HG03439 (cell line): ENCODE results near the gene PDE9A.
"Not testable (repeated sequence)": the region's sequence is repeated elsewhere in the genome, so short reads cannot be mapped to it uniquely, and the experiment has no call there.

Experiments used
- ATAC-seq: cut with Tn5 transposase; IDR thresholded peaks from one replicate; pipeline ENCODE4 v1.9.1; 2021; ENCODE audit warnings: mild to moderate bottlenecking, moderate library complexity; ENCODE audit not compliant: unreplicated experiment

The PDE9A gene

GRCh38 chr21:42624095-42624790, 29.2 kb upstream of the PDE9A start:
- ATAC-seq, result no peak

GRCh38 chr21:42624936-42625335, 28.5 kb upstream of the PDE9A start:
- no peak for ATAC-seq

GRCh38 chr21:42626171-42626570, 27.2 kb upstream of the PDE9A start:
- no peak for ATAC-seq

- no peak for ATAC-seq
Observed at GRCh38 chr21:42627527-42628289, 25.7 kb upstream of the PDE9A start.

- ATAC-seq, result not testable (repeated sequence)
Observed at GRCh38 chr21:42628466-42629061, 24.9 kb upstream of the PDE9A start.

GRCh38 chr21:42629933-42630589, 23.4 kb upstream of the PDE9A start:
- no peak for ATAC-seq

GRCh38 chr21:42630626-42631025, 22.8 kb upstream of the PDE9A start:
- no peak for ATAC-seq

- no peak for ATAC-seq
Observed at GRCh38 chr21:42631142-42631541, 22.3 kb upstream of the PDE9A start.

GRCh38 chr21:42632336-42632751, 21.1 kb upstream of the PDE9A start:
- no peak for ATAC-seq

GRCh38 chr21:42632771-42633690, 20.4 kb upstream of the PDE9A start:
- ATAC-seq, result no peak

GRCh38 chr21:42633858-42634257, 19.6 kb upstream of the PDE9A start:
- no peak for ATAC-seq

- ATAC-seq, result no peak
Observed at GRCh38 chr21:42635848-42636519, 17.4 kb upstream of the PDE9A start.

GRCh38 chr21:42636520-42637266, 16.7 kb upstream of the PDE9A start:
- no peak for ATAC-seq

GRCh38 chr21:42637267-42638041, 16.0 kb upstream of the PDE9A start:
- no peak for ATAC-seq

GRCh38 chr21:42638266-42638863, 15.1 kb upstream of the PDE9A start:
- no peak for ATAC-seq

- no peak for ATAC-seq
Observed at GRCh38 chr21:42639646-42640152, 13.7 kb upstream of the PDE9A start.

GRCh38 chr21:42640486-42640885, 12.9 kb upstream of the PDE9A start:
- ATAC-seq, result no peak
